Cardiac muscle cell (in vitro differentiated cells and primary cell): ENCODE measurements around the gene ABCA1. TPM values are rescaled to one million over a fixed set of nuclear protein-coding genes. Genes with fewer than 3 reads are reported as not detected.

ENCODE experiments used
- DNase-seq, 2 donors: peaks; one replicate each; pipeline versions ENCODE4 v3.0.0 to v3.0.0-alpha.2; 2010 to 2017; ENCODE audit warnings: low read depth in 1 of 2, low spot score in 1 of 2
- H3K27ac ChIP-seq: fragments of 200-600 bp; sonication (generic); 2 replicates; pipeline ENCODE4 v1.5.1; 2016
- H3K27me3 ChIP-seq: fragments of 200-600 bp; sonication (generic); 2 replicates; pipeline ENCODE4 v1.6.0; 2016; ENCODE audit warnings: control low read depth
- H3K36me3 ChIP-seq: fragments of 200-600 bp; sonication (generic); 2 replicates; pipeline ENCODE4 v1.5.1; 2016; ENCODE audit warnings: control low read depth
- H3K4me1 ChIP-seq: fragments of 200-600 bp; sonication (generic); 2 replicates; pipeline ENCODE4 v1.8.1; 2017; ENCODE audit warnings: low read depth, mild to moderate bottlenecking, mixed run types
- H3K4me3 ChIP-seq: fragments of 200-600 bp; sonication (generic); 2 replicates; pipeline ENCODE4 v1.5.1; 2016; ENCODE audit warnings: mild to moderate bottlenecking
- H3K9me3 ChIP-seq: fragments of 200-600 bp; sonication (generic); 2 replicates; pipeline ENCODE4 v1.5.1; 2017; ENCODE audit warnings: low read depth, mild to moderate bottlenecking, control low read depth
- polyA plus RNA-seq: library from polyadenylated mRNA; unstranded; fragments of >200 nt; fragmentation: Nextera tagmentation; extraction: Ambion mirVana; gene quantifications from 2 replicates; pipeline ENCODE4 v1.2.1, GENCODE V29; 2016
- total RNA-seq: library from RNA; depleted of rRNA; stranded (reverse); fragments of >200 nt; gene quantifications from 2 replicates; pipeline ENCODE4 v1.2.3, GENCODE V29; 2016
- TF ChIP-seq, protein P1 (sequence below): IDR thresholded peaks from 2 replicates; pipeline ENCODE4 v1.5.1; 2012; ENCODE audit warnings: low read depth, mild to moderate bottlenecking, low read length

The ABCA1 gene
- total and polyA plus RNA-seq, 2 experiments from 2014 or later = 2.5 to 23.0 TPM

DNA sequence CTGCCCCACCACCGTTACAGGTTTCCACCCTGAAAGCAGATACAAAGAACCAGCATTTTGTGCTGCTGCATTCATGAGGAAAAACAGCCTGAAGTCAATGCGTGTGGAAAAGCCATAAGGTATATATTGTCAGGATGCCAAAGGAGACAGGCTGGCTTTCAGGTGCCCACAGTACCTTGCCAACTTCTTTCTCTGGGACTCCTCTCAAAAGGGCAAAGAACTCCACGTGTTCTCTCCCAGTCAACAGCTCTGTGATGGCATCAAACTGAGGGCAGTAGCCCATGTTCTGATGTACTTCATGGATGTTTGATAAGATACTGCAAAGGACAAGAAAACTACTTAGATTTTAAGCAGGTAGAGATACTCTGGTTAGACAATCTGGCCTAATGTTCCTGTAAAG lies 139.7 kb downstream of the ABCA1 start:
- Histone ChIP-seq H3K36me3 (peaks cover 46% of the 10 kb centered on the region), H3K9me3 (no peaks in the 10 kb centered on the region)
- TF ChIP-seq, protein P1, sequence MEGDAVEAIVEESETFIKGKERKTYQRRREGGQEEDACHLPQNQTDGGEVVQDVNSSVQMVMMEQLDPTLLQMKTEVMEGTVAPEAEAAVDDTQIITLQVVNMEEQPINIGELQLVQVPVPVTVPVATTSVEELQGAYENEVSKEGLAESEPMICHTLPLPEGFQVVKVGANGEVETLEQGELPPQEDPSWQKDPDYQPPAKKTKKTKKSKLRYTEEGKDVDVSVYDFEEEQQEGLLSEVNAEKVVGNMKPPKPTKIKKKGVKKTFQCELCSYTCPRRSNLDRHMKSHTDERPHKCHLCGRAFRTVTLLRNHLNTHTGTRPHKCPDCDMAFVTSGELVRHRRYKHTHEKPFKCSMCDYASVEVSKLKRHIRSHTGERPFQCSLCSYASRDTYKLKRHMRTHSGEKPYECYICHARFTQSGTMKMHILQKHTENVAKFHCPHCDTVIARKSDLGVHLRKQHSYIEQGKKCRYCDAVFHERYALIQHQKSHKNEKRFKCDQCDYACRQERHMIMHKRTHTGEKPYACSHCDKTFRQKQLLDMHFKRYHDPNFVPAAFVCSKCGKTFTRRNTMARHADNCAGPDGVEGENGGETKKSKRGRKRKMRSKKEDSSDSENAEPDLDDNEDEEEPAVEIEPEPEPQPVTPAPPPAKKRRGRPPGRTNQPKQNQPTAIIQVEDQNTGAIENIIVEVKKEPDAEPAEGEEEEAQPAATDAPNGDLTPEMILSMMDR = no peak

DNA sequence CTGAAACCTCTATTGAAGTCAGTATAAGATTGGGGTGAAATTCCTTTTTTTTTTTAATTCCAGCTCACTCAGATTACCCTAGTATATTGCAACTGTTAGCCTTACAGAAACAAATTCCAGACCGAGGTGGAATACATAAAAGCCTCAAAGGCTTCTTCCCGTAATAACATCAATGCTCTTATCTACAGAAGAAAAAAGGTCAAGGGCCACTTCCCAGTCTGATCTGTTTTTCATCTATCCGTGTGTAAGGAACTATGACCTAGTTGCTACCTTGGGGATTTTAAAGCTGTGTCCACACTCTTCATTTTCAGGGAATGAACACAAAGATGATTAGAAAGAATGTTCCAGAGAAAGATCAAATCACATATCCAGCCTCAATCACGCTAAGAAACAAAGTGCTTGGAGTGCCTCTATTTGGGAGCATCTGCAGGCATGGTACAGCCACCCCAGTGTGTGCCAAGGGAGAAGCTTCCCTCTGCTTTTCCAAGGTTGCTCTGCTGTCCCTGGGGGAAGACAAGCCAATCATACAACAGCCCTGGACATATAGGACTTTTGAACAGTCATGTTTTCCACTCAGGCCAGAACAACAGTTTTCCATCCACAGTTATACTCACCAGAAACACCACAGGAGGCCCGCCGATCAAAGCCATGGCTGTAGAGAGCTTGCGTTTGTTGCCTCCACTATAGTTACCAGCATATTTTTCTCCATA lies 140.5 kb downstream of the ABCA1 start:
- H3K27ac ChIP-seq = peak overlapping the region; percentile 86
- no peaks in the 10 kb centered on the region for H3K27me3 ChIP-seq
- peaks cover 41% of the 10 kb centered on the region for H3K36me3 ChIP-seq
- peak in 1 of 2 donors; percentile 38 for DNase-seq
- no peaks in the 10 kb centered on the region for H3K9me3 ChIP-seq
- TF ChIP-seq, protein P1 = no peak
- H3K4me1 ChIP-seq = peaks cover 22% of the 10 kb centered on the region
- H3K4me3 ChIP-seq = no peak overlapping the region

More for the DNA sequence above, 139.7 kb downstream of the ABCA1 start:
- H3K27me3 ChIP-seq = no peaks in the 10 kb centered on the region
- peaks cover 22% of the 10 kb centered on the region for H3K4me1 ChIP-seq
- peak overlapping the region; percentile 86 for H3K27ac ChIP-seq
- no peak overlapping the region for H3K4me3 ChIP-seq
- DNase-seq = no peak

DNA sequence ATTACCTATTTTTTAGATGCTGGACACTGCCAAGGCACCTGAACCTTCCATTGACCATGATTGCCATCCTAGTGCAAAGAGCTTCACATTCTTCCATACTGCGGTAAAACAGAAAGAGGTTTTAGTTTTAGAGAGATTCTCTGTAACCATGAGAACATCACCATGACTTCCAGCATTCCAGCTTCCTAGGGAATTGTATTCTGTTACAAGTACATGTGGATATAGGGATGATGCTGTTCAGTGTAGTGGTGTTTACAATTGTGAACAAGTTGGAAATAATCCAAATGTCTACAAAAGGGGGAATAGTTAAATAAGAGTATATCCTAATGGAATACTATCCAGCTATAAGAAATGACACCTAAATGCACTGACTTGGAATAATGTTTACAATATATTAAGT lies 141.7 kb downstream of the ABCA1 start:
- no peaks in the 10 kb centered on the region for H3K27me3 ChIP-seq
- peaks cover 26% of the 10 kb centered on the region for H3K4me1 ChIP-seq
- TF ChIP-seq, protein P1 = no peak
- no peak overlapping the region for H3K4me3 ChIP-seq
- no peak overlapping the region for H3K27ac ChIP-seq
- H3K36me3 ChIP-seq = peaks cover 31% of the 10 kb centered on the region
- no peaks in the 10 kb centered on the region for H3K9me3 ChIP-seq
- DNase-seq = no peak

DNA sequence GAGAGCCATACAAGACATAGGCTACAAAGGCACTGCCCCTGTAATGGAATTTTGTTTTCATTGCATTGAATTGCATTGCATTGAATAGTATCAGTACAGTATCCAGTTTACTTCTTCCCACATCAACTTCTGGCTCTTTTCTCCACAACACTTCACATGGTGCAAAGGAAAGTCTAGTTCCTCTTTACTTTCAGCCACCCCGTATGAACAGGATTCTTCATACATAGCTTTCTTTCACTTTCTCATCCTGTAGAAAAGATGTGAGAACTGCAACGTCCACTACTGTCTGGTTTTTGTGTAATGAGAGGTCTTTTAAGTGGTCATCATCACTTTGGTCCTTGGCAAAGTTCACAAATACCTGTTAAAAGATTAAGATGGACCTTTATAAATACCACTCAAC lies 143.9 kb downstream of the ABCA1 start:
- no peaks in the 10 kb centered on the region for H3K9me3 ChIP-seq
- peaks cover 41% of the 10 kb centered on the region for H3K4me1 ChIP-seq
- TF ChIP-seq, protein P1 = no peak
- H3K27me3 ChIP-seq = no peaks in the 10 kb centered on the region
- DNase-seq = no peak
- H3K4me3 ChIP-seq = no peak overlapping the region
- H3K27ac ChIP-seq = no peak overlapping the region
- H3K36me3 ChIP-seq = peaks cover 21% of the 10 kb centered on the region

DNA sequence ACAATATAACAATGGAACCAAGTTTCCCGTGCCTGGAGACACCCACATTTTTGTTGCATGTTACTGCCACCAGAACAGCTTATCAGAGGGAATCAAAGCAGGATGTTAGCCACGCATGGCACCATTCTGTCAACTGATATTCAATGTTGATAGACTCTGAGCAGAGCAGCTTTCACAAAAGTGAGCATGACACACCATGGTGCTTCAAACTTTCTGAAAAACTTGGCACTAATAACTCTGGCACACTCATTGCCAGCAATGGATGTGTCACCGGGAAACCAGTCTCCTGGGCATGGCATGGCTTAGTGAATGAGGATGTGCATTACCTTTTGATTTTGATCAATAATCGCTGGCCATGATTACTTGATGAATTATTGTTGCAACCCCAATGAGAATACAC lies 144.4 kb downstream of the ABCA1 start:
- no peaks in the 10 kb centered on the region for H3K9me3 ChIP-seq
- no peaks in the 10 kb centered on the region for H3K27me3 ChIP-seq
- no peak overlapping the region for H3K27ac ChIP-seq
- H3K4me3 ChIP-seq = no peak overlapping the region
- H3K4me1 ChIP-seq = peaks cover 39% of the 10 kb centered on the region
- TF ChIP-seq, protein P1 = no peak
- H3K36me3 ChIP-seq = peaks cover 21% of the 10 kb centered on the region
- DNase-seq = no peak
